CD4-positive, alpha-beta T cell treated with Interleukin-12 subunit alpha and Interleukin-12 subunit beta, for 1 hour (primary cell): ENCODE data around the gene NRXN2.
"Not testable (repeated sequence)": the region's sequence is repeated elsewhere in the genome, so short reads cannot be mapped to it uniquely, and the experiment has no call there.

Experiments used
- DNase-seq: peaks from one replicate; pipeline ENCODE4 v3.0.0-alpha.2; 2020

The NRXN2 gene

DNA sequence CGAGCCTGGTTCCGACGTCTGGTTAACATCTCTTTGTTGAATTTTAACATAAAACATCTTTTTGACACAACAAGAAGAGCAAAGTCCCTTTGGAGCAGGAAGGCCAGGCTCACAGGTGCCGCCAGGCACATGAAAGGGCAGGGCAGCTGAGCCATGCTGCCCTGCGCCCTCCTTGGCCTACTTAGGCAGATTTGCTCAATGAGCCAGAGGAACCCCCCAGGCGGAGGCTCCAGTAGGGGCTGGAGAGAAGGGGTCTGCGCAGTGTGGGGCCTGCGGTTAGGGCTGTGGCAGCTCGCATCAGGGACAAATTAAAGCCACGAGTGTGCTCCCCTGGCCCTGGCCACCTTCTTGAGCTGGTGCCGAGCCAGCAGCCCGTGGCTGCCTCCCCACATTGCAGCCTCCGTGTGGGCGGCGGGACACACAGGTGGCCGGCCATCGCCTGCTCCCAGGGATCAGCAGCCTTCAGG, 141.9 kb downstream of the NRXN2 start:
- DNase-seq = no peak

DNA sequence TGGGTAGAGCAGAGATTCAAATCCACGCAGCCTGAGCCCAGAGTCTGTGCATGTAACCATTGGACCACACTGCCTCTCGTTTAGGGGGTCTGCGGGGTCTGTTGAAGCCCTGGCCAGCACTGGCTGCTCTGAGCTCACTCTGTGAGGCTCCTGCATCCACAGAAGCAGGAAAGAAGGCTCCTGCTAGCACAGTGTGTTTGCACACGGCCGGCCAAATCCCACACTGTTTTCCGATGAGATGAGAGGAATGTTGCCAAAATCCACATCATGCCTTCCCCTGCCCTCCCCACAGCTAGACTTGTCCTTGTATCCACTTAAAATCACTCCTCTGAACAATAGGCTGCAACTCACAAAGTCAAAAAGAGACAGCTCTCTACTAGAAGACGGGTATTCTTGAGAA, 142.6 kb downstream of the NRXN2 start:
- no peak for DNase-seq

DNA sequence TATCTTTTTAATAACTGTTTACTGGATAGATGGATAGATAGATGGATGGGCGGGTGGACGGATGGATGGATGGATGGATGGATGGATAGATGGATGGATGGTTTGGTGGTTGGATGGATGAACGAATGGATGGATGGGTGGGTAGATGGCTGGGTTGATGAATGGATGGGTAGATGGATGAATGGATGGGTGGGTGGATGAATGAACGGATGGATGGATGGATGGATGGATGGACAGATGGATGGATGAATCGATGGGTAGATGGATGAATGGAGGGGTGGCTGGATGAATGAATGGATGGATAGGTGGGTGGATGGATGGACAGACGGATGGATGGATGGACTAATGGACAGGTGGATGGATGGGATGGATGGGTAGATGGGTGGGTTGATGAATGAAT, 145.8 kb downstream of the NRXN2 start:
- DNase-seq = no peak

DNA sequence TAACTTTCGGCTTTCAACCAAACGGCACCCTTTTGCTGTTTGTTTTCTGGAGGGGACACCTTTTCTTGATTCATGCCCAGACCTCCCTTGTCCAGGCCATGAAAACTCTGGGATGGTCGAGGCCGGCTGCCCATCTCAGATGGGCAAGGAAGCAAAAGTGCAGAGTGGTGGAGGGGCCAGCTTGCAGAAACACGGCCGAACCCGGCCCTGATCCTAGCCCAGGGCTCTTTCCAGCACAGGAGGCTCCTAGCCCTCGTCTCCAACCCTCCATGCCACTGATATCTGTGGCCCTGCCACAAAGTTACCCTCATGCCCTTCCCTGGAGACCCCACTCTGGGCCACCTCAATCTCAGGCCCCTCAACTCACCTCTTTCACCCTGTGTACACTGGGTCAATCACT, 150.9 kb downstream of the NRXN2 start:
- DNase-seq = no peak

DNA sequence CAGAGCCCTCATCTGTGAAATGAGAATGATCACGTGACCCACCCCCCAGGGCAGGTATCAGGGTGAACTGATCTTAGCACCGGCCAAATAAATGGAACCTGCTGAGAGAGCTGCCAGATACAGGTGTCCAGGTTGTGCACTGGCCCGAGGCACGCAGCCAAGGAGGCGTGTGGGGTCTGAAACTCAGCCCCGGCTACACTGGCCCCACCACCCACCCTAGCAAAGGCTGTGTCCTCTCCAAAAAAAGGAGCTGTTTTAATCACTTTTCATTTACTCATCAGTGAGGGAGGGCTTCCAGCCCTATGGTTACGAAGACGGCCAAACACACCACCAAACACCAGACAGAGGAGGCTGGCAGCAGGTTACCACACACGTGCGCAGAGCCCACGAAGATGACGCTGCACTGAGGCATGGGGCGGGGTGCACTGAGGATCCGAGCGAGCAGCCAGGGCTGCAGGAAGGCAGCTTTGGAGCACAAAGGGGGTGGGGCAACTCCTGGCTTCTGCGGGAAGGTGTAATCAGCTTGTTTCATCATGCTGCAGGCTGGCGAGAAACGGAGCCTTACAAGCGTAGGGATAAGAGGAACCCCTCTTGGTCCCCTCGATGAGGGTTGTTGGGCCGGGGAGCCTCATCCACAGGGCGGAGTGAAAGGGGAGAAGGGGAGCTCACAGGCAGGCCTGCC, 151.4 kb downstream of the NRXN2 start:
- DNase-seq = no peak

DNA sequence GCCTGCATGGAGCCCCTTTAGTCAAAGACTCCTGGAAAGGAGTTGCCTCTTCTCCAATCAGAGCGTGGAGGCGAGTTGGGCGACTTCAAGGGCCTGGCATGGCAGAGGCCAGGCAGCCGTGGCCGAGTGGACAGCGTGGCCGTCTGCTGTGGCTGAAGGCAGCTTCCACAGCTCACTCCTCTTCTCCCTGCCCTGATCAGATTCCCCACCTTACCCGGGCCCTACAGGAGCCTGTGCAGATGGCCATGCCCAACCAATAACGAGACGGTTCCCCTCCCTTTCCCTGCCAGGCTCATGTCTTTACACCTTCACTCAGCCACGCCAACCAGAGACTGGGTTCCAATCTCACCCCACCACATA, 152.0 kb downstream of the NRXN2 start:
- DNase-seq = no peak

DNA sequence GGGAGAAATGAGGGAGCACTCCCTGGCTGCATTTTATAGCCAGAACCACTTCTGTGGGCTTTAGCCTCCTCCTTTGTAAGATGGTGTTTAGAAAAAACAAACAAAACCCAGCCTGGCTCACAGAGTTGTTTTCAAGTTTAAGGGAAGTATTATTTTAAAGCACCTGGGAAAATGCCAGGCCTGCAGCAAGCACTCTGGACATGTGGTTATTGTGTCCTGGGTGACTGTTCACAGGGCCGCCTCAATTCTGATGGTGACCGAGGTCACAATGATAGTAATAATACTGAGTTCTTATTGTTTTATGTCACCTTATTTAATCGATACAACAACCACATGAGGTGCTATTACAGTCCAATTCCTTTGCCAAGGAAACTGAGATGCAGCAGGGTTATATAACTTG, 152.7 kb downstream of the NRXN2 start:
- no peak for DNase-seq

DNA sequence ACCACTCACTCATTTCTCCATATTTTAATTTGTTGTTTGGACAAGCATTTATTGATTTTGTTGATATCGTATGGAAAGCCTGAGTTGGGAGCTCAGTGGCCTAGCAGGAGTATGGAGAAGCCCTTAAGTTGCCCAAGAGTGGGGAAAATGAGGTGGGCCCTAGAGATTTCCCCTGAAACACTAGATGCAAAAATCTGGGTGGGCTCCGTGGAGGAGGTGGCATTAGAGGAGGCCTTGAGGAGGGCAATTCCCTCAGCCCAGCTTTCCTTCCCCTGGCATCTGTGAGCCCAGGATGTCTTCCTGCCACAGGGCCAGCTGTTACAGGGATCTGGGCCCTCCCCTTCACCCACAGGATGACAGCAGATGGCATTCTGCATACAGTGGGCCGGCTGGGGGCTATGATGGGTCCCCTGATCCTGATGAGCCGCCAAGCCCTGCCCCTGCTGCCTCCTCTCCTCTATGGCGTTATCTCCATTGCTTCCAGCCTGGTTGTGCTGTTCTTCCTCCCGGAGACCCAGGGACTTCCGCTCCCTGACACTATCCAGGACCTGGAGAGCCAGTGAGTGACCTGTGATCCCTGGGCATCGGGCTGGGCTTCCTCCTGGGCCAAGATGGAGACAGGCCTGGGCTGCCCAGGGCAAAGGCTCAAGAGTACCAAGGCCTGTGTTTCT, 153.6 kb downstream of the NRXN2 start:
- no peak for DNase-seq

DNA sequence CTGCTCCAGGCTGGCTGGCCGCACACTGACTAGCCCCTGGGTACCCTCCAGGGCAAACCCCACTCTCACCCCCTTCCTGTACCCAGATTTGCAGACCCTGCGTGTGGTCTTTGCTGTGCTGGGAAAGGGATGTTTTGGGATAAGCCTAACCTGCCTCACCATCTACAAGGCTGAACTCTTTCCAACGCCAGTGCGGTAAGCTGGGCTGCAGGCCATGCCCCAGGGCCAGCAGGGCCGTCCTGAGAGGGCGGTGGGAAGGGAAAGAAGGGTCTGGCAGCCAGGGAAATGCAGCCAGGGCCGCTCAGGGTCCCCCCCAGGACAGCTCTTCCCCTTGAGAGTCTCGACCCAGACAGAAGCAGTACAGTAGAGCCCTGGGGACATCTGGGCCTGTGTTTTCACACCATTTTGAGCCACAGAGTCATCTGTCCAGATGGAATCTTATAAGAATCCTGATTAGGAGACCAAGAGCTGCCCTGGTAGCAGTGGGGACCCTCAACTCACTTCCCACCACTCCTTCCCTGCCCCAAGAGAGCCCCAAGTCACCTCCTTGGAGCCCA, 154.3 kb downstream of the NRXN2 start:
- DNase-seq = no peak

DNA sequence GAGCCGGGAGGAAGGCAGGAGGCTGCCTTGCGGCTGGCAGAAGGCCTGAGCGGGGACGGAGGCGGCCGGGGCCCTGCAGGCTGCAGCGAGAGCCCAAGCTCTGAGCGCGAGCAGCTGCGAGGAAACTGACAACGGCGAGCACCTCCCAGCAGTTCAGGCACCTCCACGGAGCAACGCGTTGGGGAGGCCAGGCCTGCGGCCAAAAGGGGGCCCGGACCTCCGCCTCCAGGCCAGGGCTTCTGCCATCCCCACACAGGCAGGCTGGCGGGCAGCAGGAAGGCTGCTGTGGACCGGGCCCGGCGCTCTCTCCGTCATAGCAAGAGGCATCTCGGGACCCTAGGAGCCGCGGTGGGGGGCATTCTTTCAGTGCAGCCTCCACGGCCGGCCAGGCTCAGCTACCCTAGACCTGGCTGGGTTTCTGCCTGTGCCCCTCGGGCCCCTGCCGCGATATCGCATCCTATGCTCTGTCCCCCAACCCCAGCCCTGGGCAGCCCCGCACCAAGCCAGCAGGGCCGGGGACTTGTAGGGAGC, 154.9 kb downstream of the NRXN2 start:
- no peak for DNase-seq

DNA sequence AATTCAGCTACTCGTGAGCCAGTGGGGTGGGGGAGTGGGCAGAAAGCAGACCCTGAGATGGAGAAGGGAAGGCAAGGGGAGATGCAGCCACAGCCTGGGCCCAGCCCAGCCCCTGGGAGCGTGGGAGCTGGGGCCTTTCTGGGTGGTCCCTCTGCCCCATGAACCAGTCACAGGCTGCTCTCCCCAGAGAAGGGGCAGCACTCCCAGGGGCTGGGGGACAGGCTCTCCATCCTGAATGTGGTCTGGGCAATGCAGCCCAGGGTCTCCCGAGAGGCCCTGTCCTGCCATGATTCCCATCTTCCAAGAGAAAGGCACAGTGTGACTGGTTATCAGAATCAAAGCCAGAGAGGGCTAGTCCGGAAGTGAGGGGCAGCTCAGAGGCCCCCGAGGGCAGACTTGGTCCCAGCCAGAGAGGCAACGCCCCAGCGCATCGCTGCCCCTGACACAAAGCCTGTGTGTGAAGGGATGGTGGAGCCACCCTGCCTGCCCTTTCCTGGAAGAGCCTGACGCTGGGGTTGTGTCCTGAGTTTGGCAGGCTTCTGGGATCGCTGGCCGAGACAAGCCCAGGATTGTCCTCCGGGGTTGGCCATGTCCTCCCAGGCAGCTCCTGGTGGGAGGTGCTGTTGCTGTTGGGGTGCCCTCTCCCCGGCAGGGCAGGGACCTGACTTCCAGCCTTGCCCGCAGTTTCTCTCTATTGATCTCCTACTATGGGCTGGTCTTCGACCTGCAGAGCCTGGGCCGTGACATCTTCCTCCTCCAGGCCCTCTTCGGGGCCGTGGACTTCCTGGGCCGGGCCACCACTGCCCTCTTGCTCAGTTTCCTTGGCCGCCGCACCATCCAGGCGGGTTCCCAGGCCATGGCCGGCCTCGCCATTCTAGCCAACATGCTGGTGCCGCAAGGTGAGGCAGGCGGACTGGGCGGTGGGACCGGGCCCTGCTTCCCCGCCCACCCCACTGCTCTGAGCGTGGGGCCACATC, 155.8 kb downstream of the NRXN2 start:
- DNase-seq = no peak

DNA sequence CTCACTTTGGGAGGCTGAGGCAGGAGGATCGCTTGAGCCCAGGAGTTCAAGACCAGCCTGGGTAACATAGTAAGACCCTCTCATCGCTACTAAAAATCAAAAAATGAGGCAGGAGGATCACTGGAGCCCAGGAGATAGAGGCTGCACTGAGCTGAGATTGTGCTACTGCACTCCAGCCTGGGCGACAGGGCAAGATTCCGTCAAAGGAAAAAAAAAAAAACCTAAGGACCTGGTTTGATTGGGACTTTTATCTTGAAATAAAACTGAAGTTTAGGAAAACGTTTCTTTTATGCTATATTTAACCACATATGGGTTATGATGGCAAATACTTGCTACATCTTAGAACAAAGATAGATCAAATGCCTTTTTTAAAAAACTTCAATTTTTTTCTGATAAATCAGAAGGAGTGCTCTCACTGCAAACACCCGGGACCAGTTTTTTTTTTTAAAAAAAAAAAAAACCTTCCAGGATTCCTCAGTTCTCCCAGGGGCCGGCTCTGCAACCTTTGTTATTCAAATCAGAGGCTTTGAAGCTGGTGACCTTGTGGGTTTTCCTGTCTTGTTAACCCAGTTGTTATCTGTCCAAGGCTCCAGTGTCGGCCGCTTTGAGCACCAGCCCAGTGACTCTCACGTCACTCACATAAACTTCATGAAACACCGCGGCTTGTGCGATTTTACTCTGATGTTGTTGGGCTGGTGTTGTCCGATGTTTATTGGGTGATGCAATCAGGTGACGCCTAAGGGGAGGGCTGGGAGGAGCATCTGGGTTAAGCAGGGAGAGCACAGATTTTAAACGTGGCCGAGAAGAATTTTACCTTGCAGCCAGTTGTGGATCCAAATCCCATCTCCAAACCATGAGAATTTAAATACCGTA, 156.7 kb downstream of the NRXN2 start:
- DNase-seq = peak; percentile 28

DNA sequence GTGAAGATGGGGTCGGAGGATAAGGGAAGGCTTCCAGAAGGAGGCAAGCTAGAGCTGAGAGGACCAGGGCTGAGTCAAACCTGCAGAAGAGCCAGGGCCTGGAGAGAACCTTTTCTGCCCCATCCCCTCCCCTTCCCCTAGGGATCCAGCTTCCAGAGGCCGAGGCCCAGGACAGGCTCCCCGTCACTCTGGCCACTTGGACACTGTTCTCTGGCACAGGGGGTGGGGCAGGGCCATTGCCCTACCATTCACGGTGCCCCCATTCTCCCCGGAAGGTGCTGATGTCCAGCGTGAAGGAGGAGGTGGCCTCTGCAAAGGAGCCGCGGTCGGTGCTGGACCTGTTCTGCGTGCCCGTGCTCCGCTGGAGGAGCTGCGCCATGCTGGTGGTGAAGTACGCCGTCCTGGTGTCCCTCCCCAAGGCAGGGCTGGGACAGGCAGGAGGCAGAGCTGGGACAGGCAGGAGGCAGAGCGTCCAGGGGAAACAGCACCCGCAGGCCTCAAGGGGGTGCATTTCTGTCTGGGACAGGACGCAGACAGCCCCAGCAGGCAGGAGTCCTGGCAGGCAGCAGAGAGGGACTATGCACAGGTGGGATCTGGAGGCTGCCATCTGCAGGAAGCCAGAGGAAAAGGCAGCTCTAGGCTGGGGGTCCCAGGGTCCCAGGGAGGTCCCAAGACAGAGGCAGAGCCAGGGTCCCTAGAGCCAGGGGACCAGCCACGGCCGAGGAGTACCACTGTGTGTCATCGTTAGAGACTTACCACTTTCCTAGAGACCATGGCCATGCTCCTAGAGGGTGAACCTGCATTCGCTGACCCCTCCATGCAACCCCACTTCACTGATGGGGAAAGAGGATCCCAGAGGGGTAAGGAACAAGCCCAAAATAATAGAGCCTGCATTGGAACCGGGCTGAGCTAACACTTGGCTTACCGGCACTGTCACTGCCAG, 157.8 kb downstream of the NRXN2 start:
- DNase-seq = no peak

DNA sequence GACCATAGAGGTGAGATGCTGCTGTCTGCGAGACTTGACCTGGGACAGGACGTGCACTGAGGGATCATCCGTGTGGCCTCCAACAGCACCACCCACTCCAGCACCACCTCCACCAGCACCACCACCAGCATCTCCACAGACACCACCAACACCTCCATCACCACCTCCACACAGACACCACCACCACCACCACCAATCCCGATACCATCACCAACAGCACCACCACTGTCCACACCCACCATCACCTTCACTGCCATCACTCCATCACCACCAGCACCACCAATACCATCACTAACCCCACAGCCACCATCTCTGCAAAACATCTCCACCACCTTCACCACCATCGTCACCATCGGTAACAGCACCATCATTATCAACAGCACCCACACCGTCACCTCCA, 158.6 kb downstream of the NRXN2 start:
- DNase-seq = no peak

DNA sequence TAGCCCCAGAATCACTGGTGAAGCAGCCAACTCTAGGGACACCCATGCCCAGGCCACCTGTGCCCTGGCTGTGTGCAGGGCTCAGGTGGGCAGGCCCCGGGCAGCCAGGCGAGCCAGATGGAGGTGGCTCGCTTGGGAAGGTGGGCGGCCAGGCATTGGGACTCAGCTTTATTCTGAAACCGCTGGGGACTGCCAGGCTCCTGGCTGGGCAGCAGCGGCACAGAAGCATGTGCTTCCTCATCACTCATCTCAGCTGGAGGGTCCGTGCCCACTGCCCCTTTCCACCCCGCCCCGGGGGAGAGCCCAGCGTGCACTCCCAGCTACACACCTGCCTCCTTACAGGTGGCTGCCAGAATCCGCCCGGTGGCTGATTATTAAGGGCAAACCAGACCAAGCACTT, 159.0 kb downstream of the NRXN2 start:
- DNase-seq = no peak

DNA sequence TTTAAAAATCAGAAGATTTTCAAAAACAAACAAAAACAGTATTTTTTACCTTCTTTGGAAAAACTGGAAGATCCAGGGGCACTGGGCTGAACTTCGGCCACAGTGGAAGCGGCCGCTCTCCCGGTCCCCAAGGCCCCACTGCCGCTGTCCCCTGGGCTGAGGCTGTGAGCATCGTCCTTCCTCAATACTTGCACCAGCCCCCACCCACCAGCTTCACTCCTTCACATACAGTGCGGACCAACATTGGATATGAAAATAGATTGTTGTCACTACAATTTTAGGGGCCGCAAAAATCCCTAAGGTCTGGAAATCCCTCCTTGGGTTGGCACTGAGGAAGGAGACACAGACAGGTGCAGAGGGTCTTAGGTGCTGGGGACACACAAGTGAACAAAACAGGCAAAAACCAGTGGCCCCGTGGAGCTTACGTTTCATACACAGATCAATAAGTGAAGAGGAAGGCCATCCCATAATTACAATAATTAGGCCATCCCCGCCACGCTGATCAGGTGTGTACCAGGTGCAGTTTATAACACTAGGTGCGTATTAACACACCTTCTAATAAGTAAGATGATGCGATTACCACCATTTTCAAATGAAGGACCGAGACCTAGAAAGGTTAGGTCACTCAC, 160.2 kb downstream of the NRXN2 start:
- DNase-seq = no peak

DNA sequence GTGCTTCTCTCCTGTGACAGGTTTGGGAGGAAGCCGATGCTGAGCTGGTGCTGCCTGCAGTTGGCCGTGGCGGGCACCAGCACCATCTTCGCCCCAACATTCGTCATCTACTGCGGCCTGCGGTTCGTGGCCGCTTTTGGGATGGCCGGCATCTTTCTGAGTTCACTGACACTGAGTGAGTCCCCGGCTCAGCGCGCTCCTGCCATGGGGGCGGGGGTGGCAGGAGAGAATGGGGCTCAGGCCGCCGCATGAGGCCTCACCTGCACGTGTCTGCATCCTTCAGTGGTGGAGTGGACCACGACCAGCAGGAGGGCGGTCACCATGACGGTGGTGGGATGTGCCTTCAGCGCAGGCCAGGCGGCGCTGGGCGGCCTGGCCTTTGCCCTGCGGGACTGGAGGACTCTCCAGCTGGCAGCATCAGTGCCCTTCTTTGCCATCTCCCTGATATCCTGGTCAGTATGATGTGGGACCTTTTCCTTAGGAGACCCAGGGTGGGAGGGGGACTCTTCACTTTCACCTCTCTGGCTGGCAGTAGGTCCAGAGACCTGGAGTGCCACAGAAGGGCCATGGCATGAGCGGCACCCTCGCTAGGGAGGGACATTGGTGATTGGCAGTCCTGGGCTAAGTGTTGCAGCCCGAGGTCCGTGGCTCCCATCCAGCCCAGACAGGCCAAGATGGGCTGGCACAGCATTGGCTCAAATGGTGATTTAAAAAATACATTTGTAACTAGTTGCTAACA, 160.8 kb downstream of the NRXN2 start:
- DNase-seq = no peak

DNA sequence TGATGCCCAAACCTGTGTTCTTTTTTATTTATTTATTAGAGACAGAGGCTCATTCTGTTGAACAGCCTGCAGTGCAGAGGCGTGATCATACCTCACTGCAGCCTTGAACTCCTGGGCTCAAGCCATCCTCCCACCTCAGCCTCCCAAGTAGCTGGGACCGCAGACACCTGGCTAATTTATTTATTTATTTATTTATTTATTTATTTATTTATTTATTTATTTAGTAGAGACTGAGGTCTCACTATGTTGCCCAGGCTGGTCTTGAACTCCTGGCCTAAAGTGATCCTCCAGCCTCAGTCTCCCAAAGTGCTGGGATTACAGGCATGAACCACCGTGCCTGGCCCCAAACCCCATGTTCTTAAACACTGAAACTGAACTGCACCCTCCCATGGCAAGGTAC, 161.6 kb downstream of the NRXN2 start:
- not testable (repeated sequence) for DNase-seq

DNA sequence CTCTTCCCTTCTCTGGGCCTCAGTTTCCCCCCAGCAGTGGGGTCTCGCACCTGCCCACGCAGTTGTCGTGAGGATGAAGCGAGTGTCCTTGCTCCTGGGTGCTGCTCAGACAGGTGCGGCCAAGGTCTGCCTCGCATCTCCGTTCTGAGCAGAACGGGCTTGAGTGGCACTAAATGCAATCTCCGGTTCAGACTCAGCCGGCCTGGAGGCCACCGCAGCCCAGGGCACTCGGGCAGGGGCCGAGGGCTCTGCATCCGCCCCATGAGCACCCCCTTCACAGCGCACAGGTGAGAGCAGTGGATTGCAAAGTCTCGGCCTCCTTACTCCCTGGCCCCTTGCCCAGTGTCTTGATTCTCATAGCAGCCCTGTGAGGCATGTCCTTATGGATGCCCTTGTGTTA, 162.1 kb downstream of the NRXN2 start:
- DNase-seq = no peak
